SK-N-SH (cell line): Measurements from ENCODE around the gene KLC4. TPM values are rescaled to one million over a fixed set of nuclear protein-coding genes. Genes with fewer than 3 reads are reported as not detected.

Source experiments
- CTCF ChIA-PET: fragments of 300-600, 350-600 bp; formaldehyde crosslinking; extraction: SDS; loops from one replicate; lab custom pipeline; 2021; lab: Yijun Ruan, JAX
- POLR2A ChIA-PET: fragments of 350-600 bp; sonication (Branson Sonifier 250); formaldehyde crosslinking; extraction: SDS; loops from one replicate; lab custom pipeline; 2020; ENCODE audit warnings: antibody characterized with exemption, inconsistent platforms; lab: Yijun Ruan, JAX
- DNase-seq: peaks from one replicate; pipeline ENCODE4 v3.0.0; 2012
- H2AFZ ChIP-seq: fragments of 200-600 bp; sonication (generic); 2 replicates; pipeline ENCODE4 v1.8.1; 2016; ENCODE audit warnings: antibody characterized with exemption, mild to moderate bottlenecking, low read depth
- H3F3A ChIP-seq: fragments of 200-600 bp; sonication (generic); replicated peaks from 2 replicates; pipeline ENCODE3; 2016; ENCODE audit warnings: antibody characterized with exemption, mild to moderate bottlenecking; ENCODE audit not compliant: insufficient read depth
- H3K27ac ChIP-seq, 2 experiments: fragments of 200-500 bp in 1 of 2; fragments of 200-600 bp in 1 of 2; sonication (Bioruptor generic) in 1 of 2; sonication (generic), shearing (Covaris generic) in 1 of 2; 2 replicates each; pipeline versions ENCODE4 v1.5.1 to v1.6.1; 2014 to 2016; ENCODE audit warnings: low read depth in 2 of 2, inconsistent platforms in 1 of 2, low read length in 1 of 2, mild to moderate bottlenecking in 1 of 2, mixed read lengths in 1 of 2
- H3K27me3 ChIP-seq: fragments of 200-600 bp; sonication (generic), shearing (Covaris generic); 2 replicates; pipeline ENCODE4 v1.6.1; 2016; ENCODE audit warnings: mixed run types; ENCODE audit not compliant: insufficient read depth
- H3K36me3 ChIP-seq, 2 experiments: fragments of 200-500 bp in 1 of 2; fragments of 200-600 bp in 1 of 2; sonication (Bioruptor generic) in 1 of 2; sonication (generic) in 1 of 2; replicated peaks in 1 of 2; 2 replicates each; pipeline versions ENCODE3 to v1.5.1; 2014 to 2016; ENCODE audit warnings: low read length in 1 of 2, mild to moderate bottlenecking in 1 of 2; ENCODE audit not compliant: insufficient read depth in 2 of 2, control insufficient read depth in 1 of 2
- H3K4me1 ChIP-seq, 2 experiments: fragments of 200-500 bp in 1 of 2; fragments of 200-600 bp in 1 of 2; sonication (Bioruptor generic) in 1 of 2; sonication (generic), shearing (Covaris generic) in 1 of 2; 2 replicates each; pipeline versions ENCODE4 v1.5.1 to v1.6.1; 2014 to 2016; ENCODE audit warnings: low read depth in 1 of 2, low read length in 1 of 2, mixed run types in 1 of 2; ENCODE audit not compliant: insufficient read depth in 2 of 2, control insufficient read depth in 1 of 2
- H3K4me2 ChIP-seq: fragments of 200-600 bp; sonication (generic), shearing (Covaris generic); 2 replicates; pipeline ENCODE4 v1.6.1; 2017; ENCODE audit warnings: mixed run types
- H3K4me3 ChIP-seq, 2 experiments: fragments of 200-500 bp in 1 of 2; fragments of 200-600 bp in 1 of 2; sonication (Bioruptor generic) in 1 of 2; sonication (generic), shearing (Covaris generic) in 1 of 2; 2 replicates each; pipeline versions ENCODE4 v1.5.1 to v1.8.1; 2014 to 2016; ENCODE audit warnings: low read depth in 2 of 2, inconsistent platforms in 1 of 2, low read length in 1 of 2, mild to moderate bottlenecking in 1 of 2, mixed read lengths in 1 of 2, moderate library complexity in 1 of 2
- H3K79me2 ChIP-seq: fragments of 200-600 bp; sonication (generic); 2 replicates; pipeline ENCODE4 v1.8.1; 2017; ENCODE audit warnings: mild to moderate bottlenecking; ENCODE audit not compliant: insufficient read depth
- H3K9ac ChIP-seq: fragments of 200-600 bp; sonication (generic); 2 replicates; pipeline ENCODE4 v1.6.1; 2017; ENCODE audit warnings: mixed run types
- H3K9me2 ChIP-seq: fragments of 200-600 bp; sonication (generic); 2 replicates; pipeline ENCODE4 v1.6.1; 2017; ENCODE audit warnings: mixed run types
- H3K9me3 ChIP-seq: fragments of 200-600 bp; sonication (generic); 2 replicates; pipeline ENCODE4 v1.6.1; 2017; ENCODE audit warnings: mixed run types, mild to moderate bottlenecking, moderate library complexity
- H4K20me1 ChIP-seq: fragments of 200-600 bp; sonication (generic); 2 replicates; pipeline ENCODE4 v1.6.1; 2017; ENCODE audit warnings: mild to moderate bottlenecking, mixed run types; ENCODE audit not compliant: insufficient read depth
- ELF1 ChIP-seq: IDR thresholded peaks from 2 replicates; pipeline ENCODE4 v1.4.0; 2012
- EP300 ChIP-seq, 2 experiments: IDR thresholded peaks; 2 replicates each; pipeline versions ENCODE4 v1.4.0 to v1.6.1; 2012; ENCODE audit warnings: borderline replicate concordance in 1 of 2, low read depth in 1 of 2, low read length in 1 of 2
- FOSL2 ChIP-seq: IDR thresholded peaks from 2 replicates; pipeline ENCODE4 v1.4.0; 2012; ENCODE audit warnings: low read depth, mild to moderate bottlenecking, moderate library complexity, borderline replicate concordance
- FOXJ3 ChIP-seq: sonication (generic); formaldehyde crosslinking; IDR thresholded peaks from 2 replicates; pipeline ENCODE4 v1.5.1; 2020; ENCODE audit warnings: mild to moderate bottlenecking, missing genetic modification reagents
- FOXM1 ChIP-seq: IDR thresholded peaks from 2 replicates; pipeline ENCODE4 v1.4.0; 2012; ENCODE audit warnings: low read depth, mild to moderate bottlenecking
- JUND ChIP-seq: IDR thresholded peaks from 2 replicates; pipeline ENCODE4 v1.4.0; 2012
- MEF2A ChIP-seq: IDR thresholded peaks from 2 replicates; pipeline ENCODE4 v1.4.0; 2012; ENCODE audit warnings: low read depth, borderline replicate concordance
- NFIC ChIP-seq: IDR thresholded peaks from 2 replicates; pipeline ENCODE4 v1.4.0; 2012; ENCODE audit warnings: borderline replicate concordance
- RCOR1 ChIP-seq: fragments of 150-350 bp; IDR thresholded peaks from 2 replicates; pipeline ENCODE4 v1.6.1; 2017; ENCODE audit warnings: antibody characterized with exemption, low read length
- RFX5 ChIP-seq: IDR thresholded peaks from 2 replicates; pipeline ENCODE4 v1.6.1; 2012; ENCODE audit warnings: mild to moderate bottlenecking, improper control_type of control experiment, low read length
- SIN3A ChIP-seq: IDR thresholded peaks from 2 replicates; pipeline ENCODE4 v1.6.1; 2012; ENCODE audit warnings: low read depth, mild to moderate bottlenecking, low read length, moderate library complexity, borderline replicate concordance
- SMC3 ChIP-seq: IDR thresholded peaks from 2 replicates; pipeline ENCODE4 v1.6.1; 2012; ENCODE audit warnings: low read depth, low read length, improper control_type of control experiment
- TCF12 ChIP-seq: IDR thresholded peaks from 2 replicates; pipeline ENCODE4 v1.4.0; 2012
- TEAD4 ChIP-seq: IDR thresholded peaks from 2 replicates; pipeline ENCODE4 v1.4.0; 2012; ENCODE audit warnings: mild to moderate bottlenecking, borderline replicate concordance; ENCODE audit not compliant: insufficient read depth
- USF2 ChIP-seq: fragments of 150-350 bp; IDR thresholded peaks from 2 replicates; pipeline ENCODE4 v1.6.1; 2017; ENCODE audit warnings: antibody characterized with exemption, low read length, low read depth, borderline replicate concordance
- YY1 ChIP-seq: IDR thresholded peaks from 2 replicates; pipeline ENCODE4 v1.4.0; 2012; ENCODE audit warnings: low read depth, mild to moderate bottlenecking
- ZBTB33 ChIP-seq: IDR thresholded peaks from 2 replicates; pipeline ENCODE4 v1.4.0; 2012; ENCODE audit warnings: low read depth, borderline replicate concordance
- WGBS: methylation state at CpG from one replicate; pipeline ENCODE4 v1.1.6; 2017; ENCODE audit warnings: low lambda C conversion rate; 5-methylcytosine and 5-hydroxymethylcytosine counted together
- polyA plus RNA-seq, 3 experiments: library from polyadenylated mRNA; depleted of rRNA; stranded (reverse); fragments of >200 nt; gene quantifications; 2 replicates each; pipeline ENCODE4 v1.2.3, GENCODE V29; 2012
- TF ChIP-seq, protein P1 (sequence below): IDR thresholded peaks from 2 replicates; pipeline ENCODE4; 2012
- TF ChIP-seq, protein P2 (sequence below): IDR thresholded peaks from 2 replicates; pipeline ENCODE4 v1.6.1; 2012; ENCODE audit warnings: mild to moderate bottlenecking, low read depth, low read length, moderate library complexity
- TF ChIP-seq, protein P3 (sequence below): IDR thresholded peaks from 2 replicates; pipeline ENCODE4 v1.4.0; 2012; ENCODE audit warnings: low read depth

The KLC4 gene
- polyA plus RNA-seq, 1 of the 3 experiments (the other 2 are of a cell fraction): 17.5 TPM

DNA sequence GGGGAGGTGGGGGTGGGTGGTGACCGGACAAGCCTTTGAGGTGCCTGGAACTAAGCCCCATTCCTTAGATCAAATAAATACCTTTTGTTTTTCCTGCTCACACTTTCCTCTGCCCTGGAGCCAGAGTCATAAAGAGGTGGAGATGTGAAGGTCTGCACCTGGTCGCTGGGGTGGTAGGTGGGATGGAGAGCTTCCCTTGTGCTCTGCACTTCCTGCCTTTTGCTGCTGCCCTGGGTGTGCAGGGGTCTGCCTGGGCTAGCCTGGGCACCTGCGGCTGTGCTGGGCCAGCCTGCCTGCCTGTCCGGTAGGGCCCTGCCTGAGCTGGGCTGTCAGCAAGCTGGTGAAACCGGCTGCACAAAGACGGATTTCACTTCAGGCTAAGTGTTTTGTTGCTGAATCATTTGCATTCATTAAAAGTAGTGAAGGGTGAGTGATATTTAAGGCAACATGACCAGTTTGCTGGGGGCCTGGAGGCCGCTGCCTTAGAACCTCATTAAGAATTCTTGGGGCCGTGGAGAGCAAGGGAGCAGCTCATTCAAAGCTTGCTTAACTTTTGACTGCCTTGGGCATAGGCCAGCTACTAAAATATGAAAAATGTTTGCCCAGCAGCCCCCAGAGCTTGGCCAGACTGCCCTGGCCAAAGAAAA is 37.1 kb downstream of the KLC4 start:
- Histone ChIP-seq H3K9ac (peak overlapping the region; percentile 22; the same call in 1 of the 2 replicates), H3K27me3 (no peaks in the 10 kb centered on the region), H3K4me3 (0 out of 4 replicates have a peak overlapping the region, but pooled peaks of 1 of the 2 experiments have one; percentile 8), H3K36me3 (peaks cover 0 to 6% of the 10 kb centered on the region in 2 experiments), H2AFZ (no peak overlapping the region), H3F3A (peaks cover 35% of the 10 kb centered on the region), H3K79me2 (peaks cover 93% of the 10 kb centered on the region), H3K9me2 (no peaks in the 10 kb centered on the region), H3K9me3 (no peaks in the 10 kb centered on the region), H3K4me2 (peak overlapping the region; percentile 66), H4K20me1 (no peaks in the 10 kb centered on the region; the same call in 1 of the 2 replicates), H3K4me1 (peaks cover 25 to 48% of the 10 kb centered on the region in 2 experiments), H3K27ac (peak overlapping the region; percentile 64 to 73)
- TF ChIP-seq SMC3: no peak
- peak; percentile 65; the same call in 1 of the 2 replicates for TF ChIP-seq MEF2A
- TF ChIP-seq, protein P1, sequence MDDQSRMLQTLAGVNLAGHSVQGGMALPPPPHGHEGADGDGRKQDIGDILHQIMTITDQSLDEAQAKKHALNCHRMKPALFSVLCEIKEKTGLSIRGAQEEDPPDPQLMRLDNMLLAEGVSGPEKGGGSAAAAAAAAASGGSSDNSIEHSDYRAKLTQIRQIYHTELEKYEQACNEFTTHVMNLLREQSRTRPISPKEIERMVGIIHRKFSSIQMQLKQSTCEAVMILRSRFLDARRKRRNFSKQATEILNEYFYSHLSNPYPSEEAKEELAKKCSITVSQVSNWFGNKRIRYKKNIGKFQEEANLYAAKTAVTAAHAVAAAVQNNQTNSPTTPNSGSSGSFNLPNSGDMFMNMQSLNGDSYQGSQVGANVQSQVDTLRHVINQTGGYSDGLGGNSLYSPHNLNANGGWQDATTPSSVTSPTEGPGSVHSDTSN: peak; percentile 84
- peak; percentile 55 for TF ChIP-seq TCF12
- no peak for TF ChIP-seq SIN3A
- no peak for TF ChIP-seq RCOR1
- no peak for TF ChIP-seq USF2
- TF ChIP-seq, protein P2, sequence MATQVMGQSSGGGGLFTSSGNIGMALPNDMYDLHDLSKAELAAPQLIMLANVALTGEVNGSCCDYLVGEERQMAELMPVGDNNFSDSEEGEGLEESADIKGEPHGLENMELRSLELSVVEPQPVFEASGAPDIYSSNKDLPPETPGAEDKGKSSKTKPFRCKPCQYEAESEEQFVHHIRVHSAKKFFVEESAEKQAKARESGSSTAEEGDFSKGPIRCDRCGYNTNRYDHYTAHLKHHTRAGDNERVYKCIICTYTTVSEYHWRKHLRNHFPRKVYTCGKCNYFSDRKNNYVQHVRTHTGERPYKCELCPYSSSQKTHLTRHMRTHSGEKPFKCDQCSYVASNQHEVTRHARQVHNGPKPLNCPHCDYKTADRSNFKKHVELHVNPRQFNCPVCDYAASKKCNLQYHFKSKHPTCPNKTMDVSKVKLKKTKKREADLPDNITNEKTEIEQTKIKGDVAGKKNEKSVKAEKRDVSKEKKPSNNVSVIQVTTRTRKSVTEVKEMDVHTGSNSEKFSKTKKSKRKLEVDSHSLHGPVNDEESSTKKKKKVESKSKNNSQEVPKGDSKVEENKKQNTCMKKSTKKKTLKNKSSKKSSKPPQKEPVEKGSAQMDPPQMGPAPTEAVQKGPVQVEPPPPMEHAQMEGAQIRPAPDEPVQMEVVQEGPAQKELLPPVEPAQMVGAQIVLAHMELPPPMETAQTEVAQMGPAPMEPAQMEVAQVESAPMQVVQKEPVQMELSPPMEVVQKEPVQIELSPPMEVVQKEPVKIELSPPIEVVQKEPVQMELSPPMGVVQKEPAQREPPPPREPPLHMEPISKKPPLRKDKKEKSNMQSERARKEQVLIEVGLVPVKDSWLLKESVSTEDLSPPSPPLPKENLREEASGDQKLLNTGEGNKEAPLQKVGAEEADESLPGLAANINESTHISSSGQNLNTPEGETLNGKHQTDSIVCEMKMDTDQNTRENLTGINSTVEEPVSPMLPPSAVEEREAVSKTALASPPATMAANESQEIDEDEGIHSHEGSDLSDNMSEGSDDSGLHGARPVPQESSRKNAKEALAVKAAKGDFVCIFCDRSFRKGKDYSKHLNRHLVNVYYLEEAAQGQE: no peak
- no peak for TF ChIP-seq RFX5
- TF ChIP-seq JUND: peak; percentile 60; the same call in 1 of the 2 replicates
- TF ChIP-seq, protein P3, sequence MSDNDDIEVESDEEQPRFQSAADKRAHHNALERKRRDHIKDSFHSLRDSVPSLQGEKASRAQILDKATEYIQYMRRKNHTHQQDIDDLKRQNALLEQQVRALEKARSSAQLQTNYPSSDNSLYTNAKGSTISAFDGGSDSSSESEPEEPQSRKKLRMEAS: peak; percentile 46; the same call in 1 of the 2 replicates
- TF ChIP-seq ELF1: no peak
- TF ChIP-seq NFIC: peak; percentile 79
- peak; percentile 63; the same call in 1 of the 2 replicates for TF ChIP-seq FOSL2
- TF ChIP-seq FOXJ3 (CRISPR knock-in tag): no peak
- TF ChIP-seq YY1: no peak
- TF ChIP-seq ZBTB33: no peak
- no peak for TF ChIP-seq EP300 (IDR thresholded peaks at IDR 0.05; ENCODE audit: borderline replicate concordance in 1 of 2, low read depth in 1 of 2, low read length in 1 of 2)
- no peak for TF ChIP-seq FOXM1
- TF ChIP-seq TEAD4: 0 out of 2 replicates have a peak, but pooled peaks have one; percentile 11
- CTCF ChIA-PET: interaction anchor here (1.0 to 2.9 kb wide), 6 partner anchors 8 to 48 kb away, joined by 3 to 12 read pairs (median 5); no protein-coding TSS in a partner anchor
- POLR2A ChIA-PET: no interaction called here
- WGBS: 32% methylated on average over 8 of the region's 8 CpGs
- DNase-seq: peak; percentile 38
